HCT116 (cell line): ENCODE data around the gene ACKR1. TPM values are rescaled to one million over a fixed set of nuclear protein-coding genes. Genes with fewer than 3 reads are reported as not detected.

Source experiments
- ATAC-seq: fragments of 200-7000 bp; cut with Tn5 transposase; 2 replicates; pipeline ENCODE4 v1.9.1; 2020; ENCODE audit warnings: mild to moderate bottlenecking, moderate library complexity
- BruUV-seq: library from RNA; stranded (reverse); fragments of 400-500 nt; replicated peaks from 2 replicates; lab custom pipeline; 2021; lab: Mats Ljungman, UMichigan
- CTCF ChIA-PET: fragments of 300-600 bp; sonication (Branson Sonifier 250); formaldehyde crosslinking; loops from one replicate; lab custom pipeline; 2021; ENCODE audit warnings: antibody characterized with exemption; lab: Charles Lee
- POLR2A ChIA-PET: fragments of 300-600, 350-600 bp; sonication (Branson Sonifier 250); formaldehyde crosslinking; loops from one replicate; lab custom pipeline; 2021; ENCODE audit warnings: antibody characterized with exemption; lab: Charles Lee
- RAD21 ChIA-PET, 2 experiments: fragments of 300-600 bp; sonication (Branson Sonifier 250); formaldehyde crosslinking; loops; one replicate each; lab custom pipeline; 2023; ENCODE audit warnings: low total read pairs in 2 of 2; ENCODE audit not compliant: uncharacterized antibody in 2 of 2, unreplicated experiment in 2 of 2, low non-redundant PET in 1 of 2; lab: Charles Lee
- DNase-seq: peaks from one replicate; pipeline ENCODE4 v3.0.0-alpha.2; 2010; ENCODE audit warnings: low read depth, low spot score
- H2AFZ ChIP-seq: fragments of 200-600 bp; shearing (Covaris generic), sonication (generic); 2 replicates; pipeline ENCODE4 v1.6.1; 2017; ENCODE audit warnings: low read depth, mixed run types, mixed read lengths, antibody characterized with exemption, low read length; ENCODE audit not compliant: poor library complexity, severe bottlenecking
- H3K27ac ChIP-seq: 2 replicates; pipeline ENCODE4 v1.5.1; 2012; ENCODE audit warnings: low read depth, low read length
- H3K27me3 ChIP-seq: fragments of 200-600 bp; sonication (generic); 2 replicates; pipeline ENCODE4 v1.6.1; 2016; ENCODE audit warnings: mixed run types, low read length, mixed read lengths; ENCODE audit not compliant: insufficient read depth
- H3K36me3 ChIP-seq, 2 experiments: fragments of 200-500 bp in 1 of 2; fragments of 200-600 bp in 1 of 2; sonication (Bioruptor generic) in 1 of 2; sonication (generic) in 1 of 2; 2 replicates each; pipeline versions ENCODE4 v1.5.1 to v1.6.1; 2014 to 2016; ENCODE audit warnings: low read length in 2 of 2, inconsistent platforms in 1 of 2, mixed read lengths in 1 of 2, mixed run types in 1 of 2; ENCODE audit not compliant: insufficient read depth in 2 of 2, control insufficient read depth in 1 of 2
- H3K4me1 ChIP-seq, 2 experiments: fragments of 200-600 bp in 1 of 2; sonication (generic) in 1 of 2; 2 replicates each; pipeline versions ENCODE4 v1.5.1 to v1.6.1; 2012 to 2017; ENCODE audit warnings: low read length in 2 of 2, inconsistent platforms in 1 of 2, mild to moderate bottlenecking in 1 of 2, mixed read lengths in 1 of 2, mixed run types in 1 of 2, moderate library complexity in 1 of 2; ENCODE audit not compliant: insufficient read depth in 2 of 2, control insufficient read depth in 1 of 2
- H3K4me2 ChIP-seq: fragments of 200-600 bp; sonication (generic); 2 replicates; pipeline ENCODE4 v1.6.1; 2017; ENCODE audit warnings: mixed run types, low read length, mixed read lengths
- H3K4me3 ChIP-seq, 2 experiments: fragments of 200-600 bp in 1 of 2; sonication (generic) in 1 of 2; replicated peaks in 1 of 2; 2 replicates each; pipeline ENCODE4 v1.5.1; 2011 to 2016; ENCODE audit warnings: low read length in 2 of 2, control low read depth in 1 of 2, low read depth in 1 of 2, mild to moderate bottlenecking in 1 of 2, mixed read lengths in 1 of 2, mixed run types in 1 of 2
- H3K79me2 ChIP-seq: fragments of 200-600 bp; sonication (generic); 2 replicates; pipeline ENCODE4 v1.6.1; 2017; ENCODE audit warnings: mild to moderate bottlenecking, mixed run types, low read length, moderate library complexity, mixed read lengths; ENCODE audit not compliant: insufficient read depth
- H3K9ac ChIP-seq: fragments of 200-600 bp; sonication (generic); 2 replicates; pipeline ENCODE4 v1.6.1; 2016; ENCODE audit warnings: low read length, mixed read lengths
- H3K9me2 ChIP-seq: fragments of 200-600 bp; sonication (generic), shearing (Covaris generic); 2 replicates; pipeline ENCODE4 v1.6.1; 2017; ENCODE audit warnings: mixed run types, mild to moderate bottlenecking, moderate library complexity; ENCODE audit not compliant: insufficient read depth
- H3K9me3 ChIP-seq, 2 experiments: fragments of 200-500 bp in 1 of 2; fragments of 200-600 bp in 1 of 2; sonication (Bioruptor generic) in 1 of 2; sonication (generic) in 1 of 2; 2 replicates each; pipeline ENCODE4 v1.6.1; 2014 to 2017; ENCODE audit warnings: low read length in 2 of 2, mixed read lengths in 2 of 2, inconsistent platforms in 1 of 2, low read depth in 1 of 2, mild to moderate bottlenecking in 1 of 2, mixed run types in 1 of 2, moderate library complexity in 1 of 2; ENCODE audit not compliant: control insufficient read depth in 1 of 2, insufficient read depth in 1 of 2
- H4K20me1 ChIP-seq: fragments of 200-600 bp; sonication (generic), shearing (Covaris generic); 2 replicates; pipeline ENCODE4 v1.6.1; 2017; ENCODE audit warnings: mixed run types, mild to moderate bottlenecking, moderate library complexity; ENCODE audit not compliant: insufficient read depth
- CEBPB ChIP-seq: IDR thresholded peaks from 2 replicates; pipeline ENCODE4 v1.6.1; 2012; ENCODE audit warnings: low read depth
- CTCF ChIP-seq, 3 experiments: fragments of 200-600 bp in 1 of 3; sonication (generic) in 1 of 3; IDR thresholded peaks in 2 of 3; conservative IDR thresholded peaks in 1 of 3; 2 replicates each; pipeline ENCODE4 v1.5.1; 2012 to 2017; ENCODE audit warnings: low read depth in 2 of 3, low read length in 2 of 3, antibody characterized with exemption in 1 of 3, borderline replicate concordance in 1 of 3, control low read depth in 1 of 3, mild to moderate bottlenecking in 1 of 3, mixed read lengths in 1 of 3, mixed run types in 1 of 3, moderate library complexity in 1 of 3; ENCODE audit not compliant: insufficient read depth in 1 of 3
- JUND ChIP-seq: IDR thresholded peaks from 2 replicates; pipeline ENCODE4 v1.6.1; 2012
- SIN3A ChIP-seq: IDR thresholded peaks from 2 replicates; pipeline ENCODE4 v1.6.1; 2012; ENCODE audit warnings: low read depth
- intact Hi-C: fragments of 100-400 bp; cut with micrococcal nuclease; formaldehyde crosslinking; loops from 2 replicates; pipeline ENCODE4 v1.10.0; 2022
- total RNA-seq: library from RNA; stranded (reverse); gene quantifications from one replicate; pipeline ENCODE4 v1.2.1, GENCODE V29; 2021; ENCODE audit not compliant: unreplicated experiment

The ACKR1 gene
- total RNA-seq, 1 experiment from 2014 or later, result not detected

GRCh38 chr1:159218649-159219636 is 14.3 kb downstream of the ACKR1 start:
- no TSS peak for BruUV-seq
- no peaks in the 10 kb centered on the region for H3K4me1 ChIP-seq
- no peak for TF ChIP-seq JUND
- no peak for TF ChIP-seq CTCF (IDR thresholded peaks at IDR 0.05 in 2 of 3, conservative IDR thresholded peaks at IDR 0.05 in 1 of 3; ENCODE audit: borderline replicate concordance in 1 of 3, insufficient read depth in 1 of 3, low read depth in 2 of 3, low read length in 2 of 3)
- TF ChIP-seq CEBPB, result no peak
- TF ChIP-seq SIN3A, result no peak
- TF ChIP-seq, all 23 proteins: peak for 0
- Histone ChIP-seq H3K27ac (no peak overlapping the region), H3K9me3 (no peaks in the 10 kb centered on the region), H2AFZ (no peak overlapping the region), H3K9me2 (no peaks in the 10 kb centered on the region), H4K20me1 (no peaks in the 10 kb centered on the region), H3K36me3 (no peaks in the 10 kb centered on the region), H3K27me3 (0 out of 2 replicates have a peak, but pooled peaks cover 3% of the 10 kb centered on the region), H3K9ac (no peak overlapping the region), H3K4me2 (no peak overlapping the region), H3K4me3 (no peak overlapping the region), H3K79me2 (no peaks in the 10 kb centered on the region)
- ChIA-PET CTCF (no interaction called here), RAD21 (no interaction called here), POLR2A (no interaction called here)
- intact Hi-C loops, result loop anchor here (10.0 kb wide), 1 partner anchor 786 kb away; no protein-coding TSS in a partner anchor
- DNase-seq (no peak), ATAC-seq (no peak)
